OCI-LY7 (cell line): ENCODE results near the gene ITGAV.

Experiments used
- CTCF ChIP-seq: fragments of 200-600 bp; sonication (generic); conservative IDR thresholded peaks from 2 replicates; pipeline ENCODE4 v1.5.1; 2014; ENCODE audit warnings: mild to moderate bottlenecking, antibody characterized with exemption, low read length, moderate library complexity, mixed read lengths
- EZH2phosphoT487 ChIP-seq: fragments of 200-600 bp; sonication (generic); IDR thresholded peaks from 2 replicates; pipeline ENCODE4 v1.6.1; 2018; ENCODE audit warnings: low read depth, borderline replicate concordance, mild to moderate bottlenecking, mixed run types, antibody characterized with exemption, low read length, moderate library complexity, mixed read lengths

- no peak for TF ChIP-seq CTCF
- TF ChIP-seq EZH2phosphoT487: no peak
Observed at GRCh38 chr2:186714611-186715010, 124.8 kb downstream of the ITGAV start.
